CD4-positive, alpha-beta T cell (primary cell): ENCODE results near the gene RRM1. TPM values are rescaled to one million over a fixed set of nuclear protein-coding genes. Genes with fewer than 3 reads are reported as not detected.

ENCODE experiments used
- ATAC-seq: fragments of 200-7000 bp; cut with Tn5 transposase; one replicate; pipeline ENCODE4 v1.10.0; 2022; ENCODE audit warnings: mild to moderate bottlenecking; ENCODE audit not compliant: poor library complexity
- CTCF ChIA-PET: fragments of 350-600 bp; sonication (Branson Sonifier 250); formaldehyde crosslinking; loops from one replicate; lab custom pipeline; 2021; ENCODE audit warnings: antibody characterized with exemption, inconsistent platforms; lab: Charles Lee
- POLR2A ChIA-PET: fragments of 350-600 bp; sonication (Branson Sonifier 250); formaldehyde crosslinking; loops from one replicate; lab custom pipeline; 2021; ENCODE audit warnings: antibody characterized with exemption, inconsistent platforms; lab: Charles Lee
- DNase-seq, 14 experiments: peaks; one replicate each; pipeline ENCODE4 v3.0.0-alpha.2; 2013 to 2020; ENCODE audit warnings: mixed read lengths in 2 of 14
- H3K27ac ChIP-seq, 2 donors: one replicate each; pipeline versions ENCODE4 v1.5.1 to v1.7.0; 2013; ENCODE audit warnings: low read length in 2 of 2, low read depth in 1 of 2, mild to moderate bottlenecking in 1 of 2
- H3K27me3 ChIP-seq, 2 experiments: 1 replicate in 1 of 2; 2 replicates in 1 of 2; pipeline versions ENCODE4 v1.6.1 to v1.7.0; 2013; ENCODE audit warnings: low read length in 2 of 2, control low read depth in 1 of 2, mild to moderate bottlenecking in 1 of 2, moderate library complexity in 1 of 2; ENCODE audit not compliant: insufficient read depth in 2 of 2, control insufficient read depth in 1 of 2
- H3K36me3 ChIP-seq: one replicate; pipeline ENCODE4 v1.6.1; 2013; ENCODE audit warnings: low read length, control low read depth; ENCODE audit not compliant: insufficient read depth
- H3K4me1 ChIP-seq: one replicate; pipeline ENCODE4 v1.6.1; 2013; ENCODE audit warnings: low read length, control low read depth; ENCODE audit not compliant: insufficient read depth
- H3K4me3 ChIP-seq: one replicate; pipeline ENCODE4 v1.5.1; 2013; ENCODE audit warnings: mild to moderate bottlenecking, low read length, moderate library complexity
- H3K9me3 ChIP-seq, 2 experiments: 1 replicate in 1 of 2; 2 replicates in 1 of 2; pipeline versions ENCODE4 v1.6.1 to v1.7.0; 2013; ENCODE audit warnings: low read length in 2 of 2, mild to moderate bottlenecking in 2 of 2, control low read depth in 1 of 2, moderate library complexity in 1 of 2; ENCODE audit not compliant: control insufficient read depth in 1 of 2, insufficient read depth in 1 of 2
- H3K27ac Mint-ChIP-seq: one replicate; pipeline ENCODE4 v1.8.0; 2020; ENCODE audit warnings: mixed read lengths
- H3K27me3 Mint-ChIP-seq: one replicate; pipeline ENCODE4 v1.8.0; 2021; ENCODE audit warnings: mixed read lengths
- H3K36me3 Mint-ChIP-seq: one replicate; pipeline ENCODE4 v1.8.0; 2021; ENCODE audit warnings: low read depth, mixed read lengths
- H3K4me1 Mint-ChIP-seq: one replicate; pipeline ENCODE4 v1.8.0; 2021; ENCODE audit warnings: low read depth, mixed read lengths
- H3K4me3 Mint-ChIP-seq: one replicate; pipeline ENCODE4 v1.8.0; 2020; ENCODE audit warnings: mild to moderate bottlenecking, mixed read lengths
- H3K9me3 Mint-ChIP-seq: one replicate; pipeline ENCODE4 v1.8.0; 2020; ENCODE audit warnings: mixed read lengths
- CTCF ChIP-seq: fragments of 200-600 bp; IDR thresholded peaks from one replicate; pipeline ENCODE4 v1.8.0; 2022; ENCODE audit warnings: antibody characterized with exemption, mild to moderate bottlenecking
- intact Hi-C, 2 experiments: fragments of 100-400 bp; cut with DNase I in 1 of 2; cut with micrococcal nuclease in 1 of 2; formaldehyde crosslinking; loops; one replicate each; pipeline versions ENCODE4 v1.15.1 to v1.9.0; 2023 to 2025; cut with DNase I, micrococcal nuclease
- total RNA-seq, 174 experiments: library from RNA in 2 of 174; stranded (reverse) in 2 of 174; gene quantifications; one replicate each; pipeline ENCODE4 v1.2.3 and lab custom pipeline; 2021 to 2026

Gene RRM1
- total RNA-seq, 2 experiments from 2014 or later = 64.7 to 73.1 TPM

- Histone ChIP-seq H3K4me1 (peaks cover 9% of the 10 kb centered on the region), H3K9me3 (no peaks in the 10 kb centered on the region), H3K27ac (no peak overlapping the region), H3K27me3 (peaks cover 0 to 2% of the 10 kb centered on the region in 2 experiments), H3K4me3 (no peak overlapping the region), H3K36me3 (no peaks in the 10 kb centered on the region)
- Mint-ChIP-seq H3K27ac (no peak overlapping the region), H3K36me3 (no peaks in the 10 kb centered on the region), H3K27me3 (peaks cover 4% of the 10 kb centered on the region), H3K9me3 (no peaks in the 10 kb centered on the region), H3K4me3 (no peak overlapping the region), H3K4me1 (no peaks in the 10 kb centered on the region)
- no peak for TF ChIP-seq CTCF
- no peak for DNase-seq
- intact Hi-C loops = loop anchor here in 1 of 2 experiments (10.0 kb wide), 3 partner anchors 1201 to 1701 kb away; partner anchors contain the start of genes OR51M1, OR52E4 and OR52N2
- ChIA-PET CTCF (no interaction called here), POLR2A (no interaction called here)
- no peak for ATAC-seq
Measured at GRCh38 chr11:4183410-4184057, 88.9 kb downstream of the RRM1 start.

GRCh38 chr11:4184163-4184916 is 89.7 kb downstream of the RRM1 start:
- ChIA-PET POLR2A (no interaction called here), CTCF (interaction anchor here (0.7 kb wide), 1 partner anchor 355 kb away, joined by 3 read pairs; no protein-coding TSS in a partner anchor)
- Mint-ChIP-seq H3K36me3 (no peaks in the 10 kb centered on the region), H3K4me1 (no peaks in the 10 kb centered on the region), H3K27me3 (no peaks in the 10 kb centered on the region), H3K9me3 (no peaks in the 10 kb centered on the region), H3K4me3 (no peak overlapping the region), H3K27ac (no peak overlapping the region)
- no peak for ATAC-seq
- Histone ChIP-seq H3K4me3 (no peak overlapping the region), H3K4me1 (peaks cover 9% of the 10 kb centered on the region), H3K36me3 (no peaks in the 10 kb centered on the region), H3K27me3 (peaks cover 0 to 2% of the 10 kb centered on the region in 2 experiments), H3K9me3 (no peaks in the 10 kb centered on the region), H3K27ac (no peak overlapping the region)
- no peak for TF ChIP-seq CTCF
- intact Hi-C loops = loop anchor here in 1 of 2 experiments (10.0 kb wide), 3 partner anchors 1200 to 1700 kb away; partner anchors contain the start of genes OR51M1, OR52E4 and OR52N2
- no peak for DNase-seq

- DNase-seq = no peak
- peak overlapping the region; percentile 13 for H3K4me3 Mint-ChIP-seq
- peaks cover 9% of the 10 kb centered on the region for H3K4me1 ChIP-seq
Measured at GRCh38 chr11:4185561-4185960, 91.0 kb downstream of the RRM1 start.

More at GRCh38 chr11:4185561-4185960, 91.0 kb downstream of the RRM1 start:
- H3K27ac ChIP-seq = no peak overlapping the region
- no peak for ATAC-seq
- no peaks in the 10 kb centered on the region for H3K4me1 Mint-ChIP-seq
- H3K36me3 ChIP-seq = no peaks in the 10 kb centered on the region
- ChIA-PET CTCF (no interaction called here), POLR2A (no interaction called here)
- TF ChIP-seq CTCF = no peak
- intact Hi-C loops = loop anchor here in 1 of 2 experiments (5.0 to 10.0 kb wide), 5 partner anchors 452 to 1699 kb away; partner anchors contain the start of genes OR51D1, OR51M1, OR52E4 and OR52N2
- H3K36me3 Mint-ChIP-seq = no peaks in the 10 kb centered on the region
- no peak overlapping the region for H3K4me3 ChIP-seq
- H3K27me3 Mint-ChIP-seq = no peaks in the 10 kb centered on the region
- H3K27me3 ChIP-seq = peaks cover 0 to 2% of the 10 kb centered on the region in 2 experiments
- no peak overlapping the region for H3K27ac Mint-ChIP-seq
- no peaks in the 10 kb centered on the region for H3K9me3 Mint-ChIP-seq
- no peaks in the 10 kb centered on the region for H3K9me3 ChIP-seq
